Stimulated activated CD4-positive, alpha-beta T cell treated with anti-CD3 and anti-CD28 coated beads, Interleukin-12 subunit alpha, Interleukin-12 subunit beta, amount 100 ng/mL, for 48 hours (primary cell): Measurements from ENCODE around the gene DGKD.
"Not testable (repeated sequence)": the region's sequence is repeated elsewhere in the genome, so short reads cannot be mapped to it uniquely, and the experiment has no call there.

Experiments used
- DNase-seq, 3 donors: peaks; one replicate each; pipeline ENCODE4 v3.0.0-alpha.2; 2020; ENCODE audit warnings: low read depth in 2 of 3, low spot score in 1 of 3

Gene DGKD

DNA sequence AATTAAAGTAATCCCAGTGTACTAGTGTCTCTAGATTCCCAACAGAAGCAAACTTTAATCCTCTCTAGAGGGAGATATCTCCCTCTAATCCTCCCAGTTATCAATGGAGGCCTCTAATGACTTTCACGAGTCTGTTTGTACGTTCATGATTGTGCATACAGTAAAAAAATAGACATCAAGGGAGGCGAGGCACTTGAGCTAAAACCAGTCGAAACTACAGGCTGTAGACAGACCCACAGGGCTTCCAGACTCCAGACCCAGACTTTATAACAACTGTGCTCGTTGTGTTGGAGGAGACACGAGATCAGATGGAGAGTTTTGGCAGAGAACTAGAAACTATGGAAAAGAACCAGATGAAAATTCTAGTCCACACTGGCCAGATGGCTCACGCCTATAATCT, 7.0 kb downstream of the DGKD start:
- DNase-seq, result no peak

GRCh38 chr2:233362742-233363141, 8.4 kb downstream of the DGKD start:
- no peak for DNase-seq

DNA sequence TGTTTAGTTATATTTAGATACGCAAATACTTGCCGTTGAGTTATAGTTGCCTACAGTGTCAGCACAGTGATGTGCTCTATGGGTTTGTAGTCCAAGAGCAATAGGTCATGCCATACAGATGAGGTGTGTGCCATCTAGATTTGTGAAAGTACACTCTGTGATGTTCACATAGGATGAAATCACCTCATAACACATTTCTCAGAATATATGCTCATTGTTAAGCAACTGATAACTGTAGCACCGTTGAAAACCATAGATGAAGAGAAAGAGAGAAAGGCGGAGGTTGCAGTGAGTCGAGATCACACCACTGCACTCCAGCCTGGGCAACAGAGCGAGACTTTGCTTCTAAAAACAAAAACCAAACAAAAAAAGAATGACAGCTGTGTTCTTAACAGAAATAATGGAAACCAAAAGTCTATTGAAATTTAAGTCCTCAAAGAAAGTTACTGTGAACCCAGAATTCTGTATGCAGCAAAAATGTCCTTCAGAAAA, 9.5 kb downstream of the DGKD start:
- DNase-seq, result no peak

DNA sequence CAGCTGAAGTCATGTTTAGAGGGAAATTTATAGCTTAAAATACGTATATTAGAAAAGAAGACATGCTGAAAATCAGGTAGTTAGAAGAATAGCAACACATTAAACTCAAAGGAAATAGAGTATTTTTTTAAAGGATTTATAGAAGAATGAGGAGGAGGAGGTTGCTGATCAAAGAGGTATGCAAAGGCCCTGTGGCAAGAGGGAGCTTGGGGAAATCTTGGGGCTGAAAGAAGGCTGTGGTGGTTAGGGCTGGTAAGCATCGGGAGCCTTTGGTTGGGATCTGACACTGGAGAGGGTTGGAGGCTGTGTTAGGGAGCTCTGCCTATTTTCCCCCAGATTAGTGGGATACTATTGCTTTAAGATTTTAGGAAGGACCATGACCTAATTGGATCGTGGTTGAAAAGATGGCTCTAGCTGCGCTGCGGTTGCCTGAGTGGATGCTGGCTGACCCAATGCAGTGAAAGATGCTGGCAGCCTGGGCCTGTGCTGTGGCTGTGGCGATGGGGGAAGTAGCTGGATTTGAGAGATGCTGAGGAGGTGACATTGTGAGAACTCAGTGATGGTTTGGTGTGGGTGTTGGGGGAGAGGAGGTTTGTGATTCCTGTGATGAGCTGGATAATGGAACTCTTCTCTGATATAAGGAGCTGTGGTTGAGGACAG, 11.7 kb downstream of the DGKD start:
- DNase-seq, result no peak

DNA sequence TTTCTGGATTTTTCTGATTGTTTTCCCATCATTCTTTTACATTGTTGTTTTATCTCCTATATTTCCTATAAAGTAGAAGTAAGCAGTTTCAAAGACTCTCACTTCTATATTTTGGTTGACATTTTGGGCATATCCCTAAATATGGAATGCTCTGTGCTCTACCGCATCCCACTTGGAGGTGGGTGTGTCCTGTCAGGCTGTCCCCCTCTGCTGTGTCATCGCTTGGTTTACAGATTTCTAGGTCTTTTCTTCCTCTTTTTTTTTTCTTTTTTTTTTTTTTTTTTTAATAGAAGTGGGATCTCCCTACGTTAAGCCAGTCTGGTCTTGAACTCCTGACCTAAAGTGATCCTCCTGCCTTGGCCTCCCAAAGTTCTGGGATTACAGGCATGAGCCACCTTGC, 13.3 kb downstream of the DGKD start:
- DNase-seq, result no peak

- DNase-seq, result no peak
These were observed 14.5 kb downstream of the DGKD start for GRCh38 chr2:233368756-233369155.

GRCh38 chr2:233369462-233369861, 15.2 kb downstream of the DGKD start:
- DNase-seq, result no peak

GRCh38 chr2:233369897-233370685, 15.8 kb downstream of the DGKD start:
- no peak for DNase-seq

DNA sequence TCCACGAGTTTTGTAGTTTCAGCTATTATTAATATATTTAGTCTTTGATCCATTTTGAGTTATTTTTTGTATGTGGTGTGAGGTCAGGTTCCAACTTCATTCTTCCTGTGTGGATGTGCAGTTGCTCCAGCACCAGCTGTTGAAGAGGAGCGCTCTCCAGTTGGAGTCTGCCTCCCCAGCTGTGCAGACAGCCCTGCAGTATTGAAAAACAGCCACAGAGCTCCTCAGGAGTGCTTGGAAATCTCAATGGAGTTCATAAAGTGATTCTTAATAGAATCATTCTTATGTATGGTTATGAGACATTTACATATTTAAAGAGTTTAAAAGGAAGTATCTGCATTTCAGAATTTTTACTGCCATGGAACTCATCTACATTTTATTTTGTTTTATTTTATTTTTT, 17.3 kb downstream of the DGKD start:
- no peak for DNase-seq

DNA sequence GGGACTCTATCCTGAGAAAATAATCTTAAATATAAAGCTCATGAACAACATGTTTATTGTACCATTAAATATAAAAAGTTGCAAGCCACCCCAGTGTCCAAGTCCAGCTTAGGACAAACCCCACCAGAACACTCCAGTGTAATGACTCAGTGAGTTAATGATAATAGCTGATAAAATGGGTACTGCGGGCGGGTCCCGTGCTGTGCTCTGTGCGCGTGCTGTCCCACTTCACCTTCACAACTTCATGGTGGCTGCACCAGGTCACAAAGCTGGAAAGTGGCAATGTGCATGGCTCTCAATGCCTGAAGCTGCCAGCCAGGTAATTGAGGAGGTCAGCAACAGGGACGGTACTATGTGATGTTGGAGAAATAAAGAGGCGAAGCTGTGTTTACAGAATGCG, 18.6 kb downstream of the DGKD start:
- no peak for DNase-seq

- DNase-seq, result no peak
These were observed 19.0 kb downstream of the DGKD start for GRCh38 chr2:233373316-233373715.

DNA sequence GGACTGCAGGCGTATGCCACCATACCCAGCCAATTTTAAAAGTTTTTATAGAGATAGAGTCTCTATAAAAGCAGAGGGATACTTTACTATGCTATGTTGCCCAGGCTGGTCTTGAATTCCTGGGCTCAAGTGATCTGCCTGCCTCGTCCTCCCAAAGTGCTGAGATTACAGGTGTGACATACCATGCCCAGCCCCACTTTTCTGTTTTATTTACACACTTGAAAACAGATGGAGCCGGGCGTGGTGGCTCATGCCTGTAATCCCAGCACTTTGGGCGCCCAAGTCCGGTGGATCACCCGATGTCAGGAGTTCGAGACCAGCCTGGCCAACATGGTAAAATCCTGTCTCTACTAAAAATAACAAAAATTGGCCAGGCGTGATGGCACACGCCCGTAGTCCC, 20.5 kb downstream of the DGKD start:
- not testable (repeated sequence) for DNase-seq

DNA sequence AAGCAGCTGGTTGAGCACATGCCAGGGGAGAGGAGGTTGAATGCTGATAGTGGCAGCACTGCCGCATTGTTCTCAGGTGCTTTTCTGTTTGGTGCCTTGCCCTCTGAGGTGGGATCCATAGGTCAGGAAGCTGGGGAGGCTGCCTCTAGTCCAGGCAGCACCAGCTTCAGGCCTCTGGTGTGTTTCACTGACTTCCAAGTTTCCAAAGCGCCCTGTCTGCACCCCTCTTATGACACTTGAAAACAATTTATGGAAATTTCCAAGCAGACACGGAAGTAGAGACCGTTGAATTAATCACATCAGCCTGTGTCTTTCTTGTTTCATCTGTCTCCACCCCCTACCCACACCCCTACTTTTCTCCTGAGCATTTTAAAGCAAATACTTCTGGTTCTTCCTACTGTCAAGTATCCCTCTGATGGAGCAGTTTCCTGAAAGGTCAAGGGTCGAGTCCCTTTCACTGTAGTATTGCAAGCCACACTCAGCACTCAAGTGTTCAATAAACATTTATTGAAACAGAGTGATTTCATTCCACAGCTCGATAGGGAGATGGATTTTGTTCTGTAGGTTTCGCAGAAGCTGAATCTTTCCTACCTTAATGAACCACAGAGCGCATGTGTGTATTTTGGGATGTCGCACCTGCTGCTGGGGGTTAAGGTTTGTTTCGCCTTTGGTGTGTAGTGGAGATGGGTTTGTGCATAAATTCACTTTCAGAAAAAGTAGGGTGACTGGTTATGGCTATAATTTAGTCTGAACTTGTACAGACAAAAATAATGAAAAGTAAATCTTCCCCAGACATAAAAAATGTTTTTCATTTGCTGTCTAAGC, 21.4 kb downstream of the DGKD start:
- no peak for DNase-seq

DNA sequence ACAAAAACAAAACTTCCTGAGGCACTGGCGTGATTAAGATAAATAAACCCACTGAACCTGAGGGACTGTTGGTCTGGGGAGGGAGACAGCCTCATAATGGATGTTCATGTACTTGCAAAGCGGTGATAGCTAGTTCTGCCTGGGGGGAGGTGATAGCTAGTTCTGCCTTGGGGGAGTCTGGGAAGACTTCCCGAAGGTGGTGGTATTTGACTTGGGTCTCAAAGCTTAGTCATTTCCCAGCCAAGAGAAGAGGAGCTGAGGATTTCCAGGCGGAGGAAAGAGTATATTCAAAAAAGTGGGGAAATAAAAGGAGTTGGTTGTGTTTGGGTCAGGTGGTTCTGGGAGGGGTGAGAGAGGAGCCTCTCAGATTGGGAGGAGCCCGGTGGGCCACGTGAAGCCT, 24.7 kb downstream of the DGKD start:
- DNase-seq, result no peak

- no peak for DNase-seq
These were observed 25.1 kb downstream of the DGKD start for GRCh38 chr2:233379441-233379840.

GRCh38 chr2:233380132-233380895, 26.0 kb downstream of the DGKD start:
- DNase-seq, result no peak

DNA sequence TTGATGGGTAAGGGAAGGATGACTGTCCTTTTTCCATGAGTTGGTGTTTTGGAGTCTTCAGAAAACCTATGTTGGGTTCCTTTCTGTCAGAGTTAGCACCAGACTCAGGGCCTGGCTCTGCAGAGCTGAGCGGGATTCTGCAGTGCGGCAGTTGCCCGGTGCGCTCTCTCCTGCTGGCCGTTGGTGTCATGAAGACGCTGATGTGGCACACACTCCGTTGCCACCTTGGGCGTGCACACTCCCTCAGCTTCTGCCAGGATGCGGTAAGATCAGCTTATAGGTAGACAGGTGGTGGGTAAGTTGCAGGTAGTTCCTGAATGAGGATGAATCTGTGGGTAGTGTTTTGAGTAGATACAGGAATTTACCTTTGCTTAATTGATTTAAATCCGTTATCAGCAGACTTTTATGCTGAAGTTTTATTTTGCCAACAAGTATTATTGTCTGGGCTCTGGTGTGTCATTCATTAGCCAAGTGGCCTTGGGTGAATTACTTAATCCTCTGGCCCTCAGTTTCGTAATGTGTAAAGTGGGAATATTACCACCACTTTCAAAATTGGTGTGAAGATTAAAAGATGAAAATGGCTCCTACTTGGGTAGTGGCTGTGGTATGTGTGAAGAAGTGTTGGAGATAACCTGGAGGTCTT, 26.8 kb downstream of the DGKD start:
- no peak for DNase-seq

DNA sequence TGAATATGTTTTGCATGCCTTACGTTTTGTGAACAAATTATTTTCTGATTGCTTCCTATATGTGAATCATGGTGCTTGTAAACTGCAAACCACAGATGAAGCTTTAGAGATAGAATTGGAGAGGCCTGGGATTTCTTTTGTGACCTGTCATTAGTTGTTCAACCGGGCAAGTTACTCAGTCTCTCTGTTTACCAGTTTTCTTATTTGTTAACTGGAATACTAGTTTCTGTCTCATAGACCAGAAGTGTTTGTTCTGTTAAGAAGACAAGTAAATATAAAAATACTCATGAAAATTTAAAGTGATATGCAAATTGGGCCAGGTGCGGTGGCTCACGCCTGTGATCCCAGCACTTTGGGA, 27.3 kb downstream of the DGKD start:
- no peak for DNase-seq

DNA sequence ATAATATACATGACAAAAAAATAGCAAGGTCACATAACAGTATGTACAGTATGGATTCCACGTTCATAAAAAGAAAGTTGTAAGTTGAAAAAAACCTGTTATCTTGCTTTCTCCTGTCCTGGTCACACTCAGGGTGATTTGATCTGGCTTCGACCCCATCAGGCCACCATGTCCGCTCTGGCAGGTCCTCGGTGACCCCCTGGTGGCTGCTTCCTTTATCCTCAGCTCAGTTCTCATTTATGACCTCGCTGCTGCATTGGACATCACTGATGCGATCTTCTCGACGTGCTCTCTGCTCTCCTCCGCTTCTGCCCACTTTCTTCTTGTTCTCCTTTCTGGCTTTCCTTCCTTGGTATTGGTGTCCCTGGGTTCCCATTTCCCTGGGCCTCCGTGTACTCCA, 29.7 kb downstream of the DGKD start:
- DNase-seq, result no peak

GRCh38 chr2:233384811-233385488, 30.7 kb downstream of the DGKD start:
- no peak for DNase-seq
